Activated CD4-positive, alpha-beta T cell treated with anti-CD3 and anti-CD28 coated beads for 24 hours (primary cell): ENCODE results near the gene GNB4.

Experiments
- DNase-seq, 2 donors: peaks; one replicate each; pipeline ENCODE4 v3.0.0-alpha.2; 2020; ENCODE audit warnings: low read depth in 2 of 2

Gene GNB4

GRCh38 chr3:179363332-179363731 lies 87.9 kb downstream of the GNB4 start:
- DNase-seq, result no peak

GRCh38 chr3:179355996-179356395 lies 95.3 kb downstream of the GNB4 start:
- no peak for DNase-seq

GRCh38 chr3:179348325-179349013 lies 102.8 kb downstream of the GNB4 start:
- no peak for DNase-seq

GRCh38 chr3:179347345-179348194 lies 103.7 kb downstream of the GNB4 start, which contains the start of gene MFN1:
Gene MFN1, plus strand, starts transcription at chr3:179347709. Its CDS starts 1,143 bp downstream, at chr3:179348852.
- DNase-seq, result peak; percentile 75 to 76
